NB4 (cell line): ENCODE results near the gene CADM1.

Experiments
- MYC ChIP-seq: IDR thresholded peaks from 2 replicates; pipeline ENCODE4 v1.6.1; 2011; ENCODE audit warnings: low read depth, low read length
- POLR2A ChIP-seq: IDR thresholded peaks from 2 replicates; pipeline ENCODE4 v1.6.1; 2011; ENCODE audit warnings: mild to moderate bottlenecking; ENCODE audit not compliant: insufficient read length; ENCODE audit errors: extremely low read depth
- TF ChIP-seq, protein P1 (sequence below): IDR thresholded peaks from one replicate; pipeline ENCODE4 v1.5.1; 2012; ENCODE audit warnings: low read depth, low read length
- TF ChIP-seq, protein P2 (sequence below): IDR thresholded peaks from 2 replicates; pipeline ENCODE4 v1.6.1; 2011; ENCODE audit warnings: low read depth, low read length

DNA sequence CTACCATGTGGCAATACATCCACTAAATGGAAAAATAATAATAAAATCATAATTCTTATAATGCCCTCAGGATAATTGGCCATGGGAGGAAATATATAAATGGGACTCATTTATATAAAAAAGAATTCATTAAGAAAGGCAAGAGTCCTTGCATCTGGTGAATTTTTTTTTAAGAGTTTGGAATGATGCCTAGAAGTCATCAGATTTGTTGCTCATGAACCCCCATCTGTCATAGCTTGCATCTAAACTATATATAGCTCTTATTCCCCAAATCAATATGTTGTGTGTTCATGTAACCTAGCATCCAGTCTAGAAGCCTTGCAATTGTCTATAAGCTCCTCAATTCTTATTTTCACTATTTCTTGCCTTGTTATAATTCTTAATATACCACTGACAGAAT, 75.9 kb downstream of the CADM1 start:
- TF ChIP-seq, protein P1, sequence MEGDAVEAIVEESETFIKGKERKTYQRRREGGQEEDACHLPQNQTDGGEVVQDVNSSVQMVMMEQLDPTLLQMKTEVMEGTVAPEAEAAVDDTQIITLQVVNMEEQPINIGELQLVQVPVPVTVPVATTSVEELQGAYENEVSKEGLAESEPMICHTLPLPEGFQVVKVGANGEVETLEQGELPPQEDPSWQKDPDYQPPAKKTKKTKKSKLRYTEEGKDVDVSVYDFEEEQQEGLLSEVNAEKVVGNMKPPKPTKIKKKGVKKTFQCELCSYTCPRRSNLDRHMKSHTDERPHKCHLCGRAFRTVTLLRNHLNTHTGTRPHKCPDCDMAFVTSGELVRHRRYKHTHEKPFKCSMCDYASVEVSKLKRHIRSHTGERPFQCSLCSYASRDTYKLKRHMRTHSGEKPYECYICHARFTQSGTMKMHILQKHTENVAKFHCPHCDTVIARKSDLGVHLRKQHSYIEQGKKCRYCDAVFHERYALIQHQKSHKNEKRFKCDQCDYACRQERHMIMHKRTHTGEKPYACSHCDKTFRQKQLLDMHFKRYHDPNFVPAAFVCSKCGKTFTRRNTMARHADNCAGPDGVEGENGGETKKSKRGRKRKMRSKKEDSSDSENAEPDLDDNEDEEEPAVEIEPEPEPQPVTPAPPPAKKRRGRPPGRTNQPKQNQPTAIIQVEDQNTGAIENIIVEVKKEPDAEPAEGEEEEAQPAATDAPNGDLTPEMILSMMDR: no peak
- TF ChIP-seq, protein P2, sequence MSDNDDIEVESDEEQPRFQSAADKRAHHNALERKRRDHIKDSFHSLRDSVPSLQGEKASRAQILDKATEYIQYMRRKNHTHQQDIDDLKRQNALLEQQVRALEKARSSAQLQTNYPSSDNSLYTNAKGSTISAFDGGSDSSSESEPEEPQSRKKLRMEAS: no peak
- no peak for TF ChIP-seq POLR2A
- no peak for TF ChIP-seq MYC
